GM19099 (cell line): ENCODE results near the gene CELSR2.
A peak's percentile ranks its signal among the peaks of the same experiment; 100 is the strongest.

ENCODE experiments used
- POLR2A ChIP-seq: IDR thresholded peaks from 3 replicates; pipeline ENCODE4 v1.6.1; 2011; ENCODE audit warnings: low read depth; ENCODE audit not compliant: insufficient read length; ENCODE audit errors: extremely low read depth

Gene CELSR2, protein sequence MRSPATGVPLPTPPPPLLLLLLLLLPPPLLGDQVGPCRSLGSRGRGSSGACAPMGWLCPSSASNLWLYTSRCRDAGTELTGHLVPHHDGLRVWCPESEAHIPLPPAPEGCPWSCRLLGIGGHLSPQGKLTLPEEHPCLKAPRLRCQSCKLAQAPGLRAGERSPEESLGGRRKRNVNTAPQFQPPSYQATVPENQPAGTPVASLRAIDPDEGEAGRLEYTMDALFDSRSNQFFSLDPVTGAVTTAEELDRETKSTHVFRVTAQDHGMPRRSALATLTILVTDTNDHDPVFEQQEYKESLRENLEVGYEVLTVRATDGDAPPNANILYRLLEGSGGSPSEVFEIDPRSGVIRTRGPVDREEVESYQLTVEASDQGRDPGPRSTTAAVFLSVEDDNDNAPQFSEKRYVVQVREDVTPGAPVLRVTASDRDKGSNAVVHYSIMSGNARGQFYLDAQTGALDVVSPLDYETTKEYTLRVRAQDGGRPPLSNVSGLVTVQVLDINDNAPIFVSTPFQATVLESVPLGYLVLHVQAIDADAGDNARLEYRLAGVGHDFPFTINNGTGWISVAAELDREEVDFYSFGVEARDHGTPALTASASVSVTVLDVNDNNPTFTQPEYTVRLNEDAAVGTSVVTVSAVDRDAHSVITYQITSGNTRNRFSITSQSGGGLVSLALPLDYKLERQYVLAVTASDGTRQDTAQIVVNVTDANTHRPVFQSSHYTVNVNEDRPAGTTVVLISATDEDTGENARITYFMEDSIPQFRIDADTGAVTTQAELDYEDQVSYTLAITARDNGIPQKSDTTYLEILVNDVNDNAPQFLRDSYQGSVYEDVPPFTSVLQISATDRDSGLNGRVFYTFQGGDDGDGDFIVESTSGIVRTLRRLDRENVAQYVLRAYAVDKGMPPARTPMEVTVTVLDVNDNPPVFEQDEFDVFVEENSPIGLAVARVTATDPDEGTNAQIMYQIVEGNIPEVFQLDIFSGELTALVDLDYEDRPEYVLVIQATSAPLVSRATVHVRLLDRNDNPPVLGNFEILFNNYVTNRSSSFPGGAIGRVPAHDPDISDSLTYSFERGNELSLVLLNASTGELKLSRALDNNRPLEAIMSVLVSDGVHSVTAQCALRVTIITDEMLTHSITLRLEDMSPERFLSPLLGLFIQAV (N-terminal part only)

DNA sequence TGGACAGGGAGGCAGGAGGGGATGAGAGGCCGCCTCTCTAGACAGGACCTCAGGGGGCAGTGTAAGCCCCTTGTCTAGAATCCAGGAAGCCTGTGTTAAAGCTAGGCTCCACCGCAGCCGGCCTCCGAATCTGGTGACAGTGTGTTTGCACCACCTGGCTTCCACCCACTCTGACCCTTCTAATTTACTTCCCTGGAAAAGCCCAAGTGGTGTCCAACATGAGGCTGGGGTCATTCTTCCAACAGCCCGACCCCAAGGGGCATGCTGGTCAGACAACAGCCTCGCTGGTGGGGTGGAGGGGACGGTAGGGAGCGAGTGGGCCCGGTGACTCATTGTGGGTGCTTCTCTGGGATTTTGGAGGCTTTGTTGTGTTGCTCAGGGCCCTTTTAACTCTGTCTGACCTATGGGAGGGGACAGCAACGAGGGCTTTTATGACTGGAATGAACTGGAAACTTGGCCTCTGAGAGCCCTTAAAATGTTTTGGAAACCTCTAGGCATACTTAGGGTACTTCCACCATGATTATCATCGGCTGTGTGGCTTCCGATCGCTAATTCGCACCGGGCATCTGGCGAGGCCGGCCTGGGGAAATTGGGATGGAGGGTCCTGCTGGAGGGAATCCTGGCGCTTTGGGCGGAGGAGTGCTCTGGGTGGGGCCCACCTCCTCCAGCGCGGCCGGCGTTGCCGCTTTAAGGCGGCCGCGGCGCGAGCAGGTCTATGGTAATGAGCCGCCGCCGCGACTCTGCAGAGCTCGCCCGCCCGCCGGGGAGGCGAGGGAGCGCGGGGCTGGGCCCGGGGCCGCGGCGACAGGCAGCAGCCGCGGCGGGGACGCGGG, at the start of gene CELSR2:
Gene CELSR2, plus strand, starts transcription at position 743 of the 833 bp plus-strand sequence. CDS start 541 bp downstream, outside the sequence.
- TF ChIP-seq POLR2A, result no peak

DNA sequence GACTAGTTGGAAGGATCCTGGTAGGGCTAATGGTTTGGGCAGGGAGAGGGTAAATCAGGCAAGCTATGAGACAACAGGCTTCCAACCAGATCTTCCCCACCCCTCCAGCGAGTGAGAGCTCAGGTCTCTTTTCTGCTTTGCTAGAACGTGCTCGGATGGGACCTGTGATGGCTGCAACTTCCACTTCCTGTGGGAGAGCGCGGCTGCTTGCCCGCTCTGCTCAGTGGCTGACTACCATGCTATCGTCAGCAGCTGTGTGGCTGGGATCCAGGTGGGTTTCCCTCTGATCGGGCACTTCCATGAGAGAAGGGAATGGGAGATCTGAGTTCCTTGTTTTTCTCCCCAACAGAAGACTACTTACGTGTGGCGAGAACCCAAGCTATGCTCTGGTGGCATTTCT, 49.6 kb upstream of the CELSR2 start:
- no peak for TF ChIP-seq POLR2A

DNA sequence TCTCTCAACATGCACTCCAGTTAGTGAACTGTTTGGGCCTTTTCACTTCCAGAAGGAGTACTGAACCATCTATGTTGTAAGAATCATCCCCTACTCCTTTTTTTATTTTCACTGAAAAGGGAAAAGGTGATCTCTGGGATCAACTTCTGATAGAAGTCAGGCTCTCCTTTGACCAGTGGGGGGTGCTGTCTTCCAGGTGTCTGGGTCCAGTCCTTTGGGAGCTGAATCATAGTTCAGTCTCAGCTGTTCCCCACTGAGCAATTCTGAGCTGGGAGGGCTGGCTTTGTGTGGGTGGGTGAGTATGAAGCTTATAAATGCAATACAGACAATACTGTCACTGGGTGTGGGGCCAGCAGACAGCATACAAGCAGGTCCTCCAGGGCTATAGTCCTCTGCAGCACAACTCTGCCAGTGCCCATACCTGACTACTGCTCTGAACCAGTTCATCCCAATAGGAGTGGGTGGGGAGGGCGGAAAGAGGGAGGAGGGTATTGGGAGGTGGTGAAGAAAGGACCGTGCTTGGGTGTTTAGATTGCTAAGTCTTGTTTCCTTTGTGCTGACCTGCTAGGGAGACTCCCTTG, 48.1 kb upstream of the CELSR2 start:
- TF ChIP-seq POLR2A, result no peak

DNA sequence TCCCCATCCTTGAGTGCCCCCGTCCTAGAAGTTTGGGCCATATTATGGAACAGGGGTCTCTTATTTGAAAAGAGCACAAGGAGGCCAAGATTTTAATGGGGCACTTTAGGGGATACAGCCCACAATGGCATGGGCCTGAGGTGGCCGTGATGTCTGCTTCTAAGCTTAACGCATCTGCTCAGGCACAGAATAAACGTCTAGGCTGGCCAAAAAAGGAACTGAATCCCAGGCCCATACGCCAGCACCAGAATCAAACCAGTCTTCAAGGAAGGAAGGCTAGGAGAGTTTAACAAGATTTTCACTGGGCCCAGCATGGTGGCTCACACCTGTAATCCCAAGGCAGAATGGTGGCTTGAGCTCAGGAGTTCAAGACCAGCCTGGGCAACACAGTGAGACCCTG, 44.9 kb upstream of the CELSR2 start:
- no peak for TF ChIP-seq POLR2A

DNA sequence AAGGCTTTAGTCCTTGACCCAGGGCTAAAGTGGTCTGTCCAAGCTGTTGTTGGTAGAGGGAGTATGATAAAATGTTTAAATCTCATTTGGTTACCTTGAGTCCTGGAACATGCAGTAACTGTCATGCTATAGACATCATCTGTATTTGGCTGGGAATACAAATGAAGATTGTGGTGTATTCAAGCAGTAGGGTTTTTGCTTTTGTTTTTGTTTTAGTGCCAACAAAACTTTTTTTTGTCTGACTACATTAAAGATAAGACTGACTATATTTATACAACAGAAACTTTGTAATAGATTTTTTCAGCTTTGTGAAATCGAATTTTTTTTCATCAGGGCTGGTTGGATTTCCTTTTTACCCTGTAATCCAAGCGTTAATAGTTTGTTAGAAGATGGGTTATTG, 43.0 kb upstream of the CELSR2 start:
- no peak for TF ChIP-seq POLR2A

DNA sequence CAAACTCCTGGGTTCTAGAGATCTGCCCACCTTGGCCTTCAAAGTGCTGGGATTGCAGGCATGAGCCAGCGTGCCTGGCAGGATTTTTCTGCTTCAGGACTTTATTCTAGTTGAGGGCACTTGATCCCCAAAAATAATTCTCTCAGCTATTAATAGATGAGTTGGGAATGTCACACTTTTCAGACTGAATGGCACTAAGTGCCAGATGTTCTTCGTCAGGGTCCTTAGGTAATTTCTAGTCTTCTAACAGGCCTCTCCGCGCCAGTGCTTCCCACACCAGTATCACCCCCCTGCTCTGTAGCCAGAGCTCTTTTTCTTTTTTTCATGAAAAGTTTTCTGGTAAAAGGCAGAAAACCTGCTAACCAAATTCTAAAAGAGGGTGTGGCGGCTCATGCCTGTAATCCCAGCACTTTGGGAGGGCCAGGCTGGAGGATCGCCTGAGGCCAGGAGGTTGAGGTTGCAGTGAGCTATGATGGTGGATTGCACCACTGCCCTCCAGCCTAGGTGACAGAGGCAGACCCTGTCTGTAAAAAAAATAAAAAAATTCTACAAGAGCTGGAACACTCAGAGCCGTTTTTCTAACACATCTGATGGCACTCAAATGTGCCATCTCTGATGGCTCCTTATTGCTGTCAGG, 41.8 kb upstream of the CELSR2 start:
- TF ChIP-seq POLR2A, result no peak

DNA sequence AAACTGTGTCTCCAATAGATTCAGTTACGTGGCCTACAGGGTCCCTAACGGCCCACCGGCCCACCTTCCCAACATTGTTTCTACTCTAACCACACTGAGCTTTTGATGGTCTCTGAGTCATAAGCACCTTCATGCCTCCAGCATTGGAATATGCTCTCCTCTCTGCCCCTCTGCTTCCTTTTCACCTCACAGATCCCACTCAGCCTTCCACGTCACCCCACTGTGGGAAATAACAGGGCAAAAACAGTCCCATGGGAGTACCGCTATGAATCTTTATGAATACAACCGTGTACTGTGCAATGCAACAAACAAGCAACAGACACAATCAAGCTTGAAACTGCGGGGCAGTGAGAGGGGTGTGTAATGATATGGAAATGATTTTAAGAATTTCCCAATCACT, 40.9 kb upstream of the CELSR2 start:
- TF ChIP-seq POLR2A, result no peak

DNA sequence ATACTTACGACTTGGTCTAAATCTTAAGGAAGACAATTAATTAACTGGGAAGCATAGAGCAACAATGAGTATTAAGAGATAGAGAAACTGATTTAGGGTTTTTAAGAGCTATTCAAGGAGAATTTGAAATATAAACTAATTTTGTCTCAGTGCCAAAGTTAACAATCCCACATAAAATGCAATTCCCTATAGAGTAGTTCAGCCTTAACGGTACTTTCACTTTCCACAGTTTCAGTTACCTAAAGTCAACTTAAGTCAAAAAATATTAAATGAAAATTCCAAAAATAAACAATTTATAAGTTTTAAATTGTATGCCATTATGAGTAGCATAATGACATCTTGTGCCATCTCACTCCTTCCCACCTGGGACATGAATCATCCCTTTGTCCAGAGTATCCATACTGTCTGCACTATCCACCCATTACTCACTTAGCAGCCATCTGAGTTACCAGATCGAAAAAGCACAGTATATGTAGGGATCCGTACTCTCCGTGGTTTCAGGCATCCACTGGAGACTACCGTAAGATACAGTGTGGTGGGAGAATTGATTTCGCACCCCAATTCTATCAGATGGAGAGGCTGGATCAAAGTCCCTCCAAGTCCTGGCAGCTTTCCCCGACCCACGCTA, 40.4 kb upstream of the CELSR2 start:
- TF ChIP-seq POLR2A, result no peak

DNA sequence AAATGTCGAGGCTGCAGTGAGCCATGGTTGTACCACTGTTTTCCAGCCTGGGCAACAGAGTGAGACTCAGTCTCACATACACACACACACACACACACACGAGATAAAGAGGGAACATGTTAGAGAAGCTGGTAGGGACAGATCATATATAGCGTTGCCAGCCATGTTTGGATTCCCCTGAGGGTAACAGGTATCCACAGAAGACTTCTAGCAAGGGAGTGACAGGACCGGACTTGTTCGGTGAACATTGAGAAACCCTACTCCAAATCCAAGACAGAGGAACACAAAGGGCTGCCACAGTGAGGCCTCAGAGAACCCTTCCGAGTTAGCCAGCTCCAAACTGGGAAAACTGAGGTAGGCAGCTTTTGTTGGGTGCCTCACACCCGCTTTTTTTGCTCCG, 39.3 kb upstream of the CELSR2 start:
- TF ChIP-seq POLR2A, result no peak

DNA sequence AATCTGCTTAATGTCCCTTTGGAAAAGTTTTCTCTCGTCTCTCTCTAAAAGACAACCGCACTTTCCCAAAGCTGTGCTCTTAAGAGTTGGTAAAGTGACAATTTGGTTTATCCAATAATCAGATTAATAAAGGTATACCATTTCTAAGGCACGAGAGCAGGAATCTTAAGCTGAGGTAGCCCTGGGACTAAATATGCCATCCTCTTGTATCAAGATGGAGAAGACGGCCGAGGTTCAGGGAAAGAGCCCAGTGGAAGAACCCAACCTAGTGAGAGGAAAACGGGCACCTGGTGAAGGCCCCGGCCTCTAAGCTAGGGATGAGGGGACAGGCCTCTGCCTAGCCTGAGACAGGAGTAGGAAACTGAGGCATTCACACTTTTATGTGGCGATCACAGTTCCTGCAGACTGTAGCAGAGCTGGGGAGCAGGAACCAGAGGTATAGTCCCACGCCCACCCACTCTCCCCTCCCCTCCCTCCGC, 36.0 kb upstream of the CELSR2 start:
- TF ChIP-seq POLR2A, result no peak

DNA sequence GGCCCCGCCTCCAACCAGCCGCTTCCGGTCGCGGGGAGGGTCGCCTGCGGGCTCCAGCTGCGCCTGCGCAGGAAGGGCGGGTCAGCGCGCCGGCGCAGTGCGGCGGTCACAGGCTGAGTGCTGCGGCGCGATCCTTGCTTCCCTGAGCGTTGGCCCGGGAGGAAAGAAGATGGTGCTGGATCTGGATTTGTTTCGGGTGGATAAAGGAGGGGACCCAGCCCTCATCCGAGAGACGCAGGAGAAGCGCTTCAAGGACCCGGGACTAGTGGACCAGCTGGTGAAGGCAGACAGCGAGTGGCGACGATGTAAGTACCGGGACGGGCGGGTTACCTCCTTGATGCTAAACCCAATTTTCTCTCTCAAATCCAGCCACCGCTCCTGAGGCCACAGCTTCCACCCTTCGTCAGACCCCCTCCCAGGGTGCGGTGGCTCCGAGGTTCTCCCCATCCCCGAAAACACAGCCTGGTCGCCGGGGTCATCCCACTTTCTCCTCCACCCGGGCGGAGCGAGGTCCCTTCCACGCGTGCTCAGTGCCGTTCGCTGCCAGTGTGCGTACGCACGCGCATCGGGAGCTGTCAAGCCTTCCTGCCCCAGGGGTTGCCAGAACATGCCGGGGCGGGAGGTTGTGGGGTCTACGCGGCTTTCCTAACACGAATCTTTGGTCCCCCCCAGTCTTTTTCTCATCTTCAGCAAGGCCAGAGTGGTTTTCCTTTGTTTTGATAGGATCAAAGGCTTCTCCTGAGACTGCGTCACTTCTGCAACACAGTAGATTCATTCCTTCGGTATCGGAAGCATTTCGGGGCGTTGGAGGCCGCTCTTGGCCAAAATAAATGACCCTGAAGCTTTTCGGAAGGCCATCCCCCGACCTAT, 35.3 kb upstream of the CELSR2 start, which contains the start of gene SARS1:
Gene SARS1, plus strand, starts transcription at position 95 of the 870 bp plus-strand sequence. Its CDS starts 75 bp downstream, at position 170.
- TF ChIP-seq POLR2A, result peak; percentile 75
